HG03460 (cell line): ENCODE data around the gene IFT80.

Experiments
- ATAC-seq: cut with Tn5 transposase; IDR thresholded peaks from one replicate; pipeline ENCODE4 v1.9.1; 2021; ENCODE audit not compliant: unreplicated experiment

Gene IFT80

GRCh38 chr3:160399125-160400029 is at the start of gene IFT80, which contains the start of gene SMC4:
TSS of gene IFT80 (minus strand) at chr3:160399225. CDS start at chr3:160384600, 14,625 bp downstream.
TSS of gene SMC4 (plus strand) at chr3:160399650. CDS start at chr3:160400827, 1,177 bp downstream.
- ATAC-seq = peak; percentile 94

- ATAC-seq = no peak
These were observed 48.5 kb upstream of the IFT80 start for GRCh38 chr3:160447544-160447943.

GRCh38 chr3:160446522-160447056 is 47.6 kb upstream of the IFT80 start:
- no peak for ATAC-seq

- no peak for ATAC-seq
These were observed 46.8 kb upstream of the IFT80 start for GRCh38 chr3:160445854-160446253.

GRCh38 chr3:160444411-160444810 is 45.4 kb upstream of the IFT80 start:
- no peak for ATAC-seq

- ATAC-seq = no peak
These were observed 41.7 kb upstream of the IFT80 start for GRCh38 chr3:160440687-160441086.

- no peak for ATAC-seq
These were observed 38.0 kb upstream of the IFT80 start for GRCh38 chr3:160437083-160437455.

- ATAC-seq = no peak
These were observed 36.7 kb upstream of the IFT80 start for GRCh38 chr3:160435747-160436146.

GRCh38 chr3:160435095-160435494 is 36.1 kb upstream of the IFT80 start:
- ATAC-seq = no peak

- ATAC-seq = no peak
These were observed 35.0 kb upstream of the IFT80 start for GRCh38 chr3:160434071-160434470.

GRCh38 chr3:160427832-160428424 is 28.9 kb upstream of the IFT80 start:
- no peak for ATAC-seq

GRCh38 chr3:160417311-160417710 is 18.3 kb upstream of the IFT80 start:
- no peak for ATAC-seq

- peak; percentile 66 for ATAC-seq
These were observed 14.7 kb upstream of the IFT80 start for GRCh38 chr3:160413613-160414248.

- ATAC-seq = no peak
These were observed 13.5 kb upstream of the IFT80 start for GRCh38 chr3:160412477-160412876.

- ATAC-seq = no peak
These were observed 11.0 kb upstream of the IFT80 start for GRCh38 chr3:160409812-160410610.

GRCh38 chr3:160403796-160404470 is 4.9 kb upstream of the IFT80 start:
- no peak for ATAC-seq

- no peak for ATAC-seq
These were observed 4.1 kb upstream of the IFT80 start for GRCh38 chr3:160403028-160403545.

- ATAC-seq = no peak
These were observed 3.4 kb upstream of the IFT80 start for GRCh38 chr3:160402221-160403027.
